GM12878 (cell line): ENCODE results near the gene WRAP73. TPM values are rescaled to one million over a fixed set of nuclear protein-coding genes. Genes with fewer than 3 reads are reported as not detected.
A peak's percentile ranks its signal among the peaks of the same experiment; 100 is the strongest.

ENCODE experiments used
- ATAC-seq: fragments of 200-7000 bp; cut with Tn5 transposase; 3 replicates; pipeline ENCODE4 v1.9.1; 2020; ENCODE audit warnings: mild to moderate bottlenecking, moderate library complexity
- BruUV-seq: library from RNA; stranded (reverse); fragments of 400-500 nt; replicated peaks from 2 replicates; lab custom pipeline; 2021; lab: Mats Ljungman, UMichigan
- CTCF ChIA-PET: fragments of 300-600 bp; sonication (Branson Sonifier 250); formaldehyde crosslinking; extraction: SDS; loops from one replicate; lab custom pipeline; 2021; ENCODE audit warnings: inconsistent platforms; lab: Yijun Ruan, JAX
- POLR2A ChIA-PET: fragments of 350-600 bp; formaldehyde crosslinking; extraction: SDS; loops from one replicate; lab custom pipeline; 2021; ENCODE audit warnings: inconsistent platforms; lab: Charles Lee
- RAD21 ChIA-PET: fragments of 300-600 bp; sonication (Branson Sonifier 250); formaldehyde crosslinking; loops from one replicate; lab custom pipeline; 2023; ENCODE audit warnings: antibody characterized with exemption; ENCODE audit not compliant: unreplicated experiment; lab: Charles Lee
- SMC1A ChIA-PET: fragments of 300-600 bp; sonication (Branson Sonifier 250); formaldehyde crosslinking; loops from one replicate; lab custom pipeline; 2023; ENCODE audit not compliant: unreplicated experiment, uncharacterized antibody; lab: Charles Lee
- DNase-seq: peaks from one replicate; pipeline ENCODE4 v3.0.0-alpha.2; 2011; ENCODE audit warnings: low read depth, low spot score
- FAIRE-seq: peaks from 3 replicates; lab custom pipeline; 2011; peaks lifted over from hg19 to GRCh38; lab: Jason Lieb, UNC
- H2AFZ ChIP-seq: 2 replicates; pipeline ENCODE4 v1.6.0; 2011; ENCODE audit warnings: low read depth, low read length, control low read depth; ENCODE audit not compliant: control insufficient read depth
- H3K27ac ChIP-seq: 2 replicates; pipeline ENCODE4 v1.5.1; 2011; ENCODE audit warnings: control low read depth; ENCODE audit not compliant: control insufficient read depth, insufficient read depth
- H3K27me3 ChIP-seq, 2 experiments: replicated peaks in 1 of 2; 2 replicates each; pipeline versions ENCODE4 v1.6.0 to v1.6.1; 2011; ENCODE audit warnings: low read length in 1 of 2; ENCODE audit not compliant: control insufficient read depth in 2 of 2, insufficient read depth in 2 of 2
- H3K36me3 ChIP-seq, 2 experiments: 2 replicates each; pipeline ENCODE4 v1.5.1; 2011; ENCODE audit warnings: low read length in 1 of 2; ENCODE audit not compliant: control insufficient read depth in 2 of 2, insufficient read depth in 2 of 2
- H3K4me1 ChIP-seq: 2 replicates; pipeline ENCODE4 v1.6.1; 2011; ENCODE audit warnings: mild to moderate bottlenecking, low read length, moderate library complexity, mixed read lengths; ENCODE audit not compliant: control insufficient read depth, insufficient read depth
- H3K4me2 ChIP-seq: 2 replicates; pipeline ENCODE4 v1.6.0; 2011; ENCODE audit warnings: control low read depth; ENCODE audit not compliant: control insufficient read depth, insufficient read depth
- H3K4me3 ChIP-seq: fragments of 200-600 bp; sonication (generic); 2 replicates; pipeline ENCODE4 v1.5.1; 2016
- H3K79me2 ChIP-seq: 2 replicates; pipeline ENCODE4 v1.6.0; 2011; ENCODE audit warnings: low read length; ENCODE audit not compliant: control insufficient read depth, insufficient read depth
- H3K9ac ChIP-seq: 2 replicates; pipeline ENCODE4 v1.8.0; 2011; ENCODE audit warnings: low read length, control low read depth, mixed read lengths; ENCODE audit not compliant: control insufficient read depth, insufficient read depth
- H3K9me3 ChIP-seq: replicated peaks from 3 replicates; pipeline ENCODE4 v1.5.1; 2011; ENCODE audit warnings: mild to moderate bottlenecking, low read length; ENCODE audit not compliant: control insufficient read depth, insufficient read depth
- H4K20me1 ChIP-seq: 2 replicates; pipeline ENCODE4 v1.6.0; 2011; ENCODE audit not compliant: control insufficient read depth, insufficient read depth
- ASH2L ChIP-seq: fragments of 300-600, 200-600 bp; sonication (generic); IDR thresholded peaks from 2 replicates; pipeline ENCODE4 v1.6.1; 2017; ENCODE audit warnings: low read depth, mild to moderate bottlenecking, borderline replicate concordance
- ATF3 ChIP-seq: IDR thresholded peaks from 2 replicates; pipeline ENCODE4 v1.6.1; 2011; ENCODE audit warnings: low read depth, mild to moderate bottlenecking, low read length, moderate library complexity, borderline replicate concordance; ENCODE audit errors: extremely low read depth
- CHD1 ChIP-seq: IDR thresholded peaks from 2 replicates; pipeline ENCODE4 v1.6.1; 2012; ENCODE audit warnings: low read depth, low read length, improper control_type of control experiment
- EED ChIP-seq: sonication (generic); IDR thresholded peaks from 2 replicates; pipeline ENCODE4 v1.6.1; 2016; ENCODE audit warnings: antibody characterized with exemption, low read depth
- POLR2A ChIP-seq: IDR thresholded peaks from 2 replicates; pipeline ENCODE4 v1.6.1; 2011; ENCODE audit warnings: low read depth, mild to moderate bottlenecking, low read length
- RCOR1 ChIP-seq: conservative IDR thresholded peaks from 2 replicates; pipeline ENCODE4 v1.6.1; 2012; ENCODE audit warnings: low read depth, low read length, improper control_type of control experiment
- RELA ChIP-seq: fragments of 450-650 bp; IDR thresholded peaks from 2 replicates; pipeline ENCODE4 v1.8.0; 2014; ENCODE audit warnings: borderline replicate concordance; ENCODE audit not compliant: partially characterized antibody
- SMAD1 ChIP-seq: fragments of 450-650 bp; IDR thresholded peaks from 2 replicates; pipeline ENCODE4 v1.6.1; 2018; ENCODE audit warnings: mild to moderate bottlenecking, low read depth; ENCODE audit not compliant: partially characterized antibody
- ZSCAN29 ChIP-seq: fragments of 450-650 bp; IDR thresholded peaks from 2 replicates; pipeline ENCODE4 v1.6.1; 2017; ENCODE audit warnings: mild to moderate bottlenecking, moderate library complexity
- WGBS: methylation state at CpG from one replicate; pipeline ENCODE4 v1.1.6; 2016; ENCODE audit warnings: low lambda C conversion rate; ENCODE audit not compliant: insufficient replicate concordance, insufficient coverage; ENCODE audit errors: missing lambda C conversion rate; 5-methylcytosine and 5-hydroxymethylcytosine counted together
- in situ Hi-C: fragments of 300-500 bp; cut with MboI; formaldehyde crosslinking; loops from 9 replicates; pipeline ENCODE4 v1.14.3; 2018; ENCODE audit warnings: mixed read lengths
- intact Hi-C: fragments of 100-400 bp; cut with micrococcal nuclease; formaldehyde crosslinking; loops from one replicate; pipeline ENCODE4 v1.14.2; 2022; ENCODE audit not compliant: unreplicated experiment
- polyA plus RNA-seq, 11 experiments: library from polyadenylated mRNA; depleted of rRNA in 4 of 11; unstranded in 6 of 11; stranded (reverse) in 5 of 11; fragments of >200 nt; fragmentation: Nextera tagmentation in 4 of 11; fragmentation: Illumina TruSeq in 1 of 11; extraction: Ambion mirVana in 4 of 11; extraction: Trizol in 1 of 11; gene quantifications; 1 replicate in 1 of 11; 2 replicates in 10 of 11; pipeline versions ENCODE4 v1.2.1 to v1.2.3, GENCODE V29; 2011 to 2016; ENCODE audit warnings: inconsistent platforms in 2 of 11, missing spikeins in 2 of 11, low read depth in 1 of 11
- total RNA-seq, 4 experiments: library from RNA; depleted of rRNA in 3 of 4; stranded (reverse); fragments of >200 nt in 3 of 4; fragmentation: Illumina TruSeq in 1 of 4; extraction: Trizol in 1 of 4; gene quantifications; 2 replicates each; pipeline versions ENCODE4 v1.2.1 to v1.2.3, GENCODE V29; 2013 to 2021
- TF ChIP-seq, protein P1 (sequence below): fragments of 150-350 bp; IDR thresholded peaks from 2 replicates; pipeline ENCODE4 v1.6.1; 2016; ENCODE audit warnings: low read depth, low read length
- TF ChIP-seq, protein P2 (sequence below): IDR thresholded peaks from 2 replicates; pipeline ENCODE4 v1.6.1; 2011; ENCODE audit warnings: borderline replicate concordance, low read depth, mild to moderate bottlenecking, moderate library complexity, low read length; ENCODE audit not compliant: insufficient read depth, poor library complexity, severe bottlenecking
- TF ChIP-seq, protein P3 (sequence below): fragments of 450-650 bp; formaldehyde crosslinking; IDR thresholded peaks from 2 replicates; pipeline ENCODE4 v1.4.0; 2022; ENCODE audit warnings: mild to moderate bottlenecking, moderate library complexity

The WRAP73 gene
- total and polyA plus RNA-seq, 10 of the 15 experiments (the other 5 are each of a cell fraction or from before 2014, with no cell fraction given) = 3.2 to 65.8 (median 48.0) TPM

DNA sequence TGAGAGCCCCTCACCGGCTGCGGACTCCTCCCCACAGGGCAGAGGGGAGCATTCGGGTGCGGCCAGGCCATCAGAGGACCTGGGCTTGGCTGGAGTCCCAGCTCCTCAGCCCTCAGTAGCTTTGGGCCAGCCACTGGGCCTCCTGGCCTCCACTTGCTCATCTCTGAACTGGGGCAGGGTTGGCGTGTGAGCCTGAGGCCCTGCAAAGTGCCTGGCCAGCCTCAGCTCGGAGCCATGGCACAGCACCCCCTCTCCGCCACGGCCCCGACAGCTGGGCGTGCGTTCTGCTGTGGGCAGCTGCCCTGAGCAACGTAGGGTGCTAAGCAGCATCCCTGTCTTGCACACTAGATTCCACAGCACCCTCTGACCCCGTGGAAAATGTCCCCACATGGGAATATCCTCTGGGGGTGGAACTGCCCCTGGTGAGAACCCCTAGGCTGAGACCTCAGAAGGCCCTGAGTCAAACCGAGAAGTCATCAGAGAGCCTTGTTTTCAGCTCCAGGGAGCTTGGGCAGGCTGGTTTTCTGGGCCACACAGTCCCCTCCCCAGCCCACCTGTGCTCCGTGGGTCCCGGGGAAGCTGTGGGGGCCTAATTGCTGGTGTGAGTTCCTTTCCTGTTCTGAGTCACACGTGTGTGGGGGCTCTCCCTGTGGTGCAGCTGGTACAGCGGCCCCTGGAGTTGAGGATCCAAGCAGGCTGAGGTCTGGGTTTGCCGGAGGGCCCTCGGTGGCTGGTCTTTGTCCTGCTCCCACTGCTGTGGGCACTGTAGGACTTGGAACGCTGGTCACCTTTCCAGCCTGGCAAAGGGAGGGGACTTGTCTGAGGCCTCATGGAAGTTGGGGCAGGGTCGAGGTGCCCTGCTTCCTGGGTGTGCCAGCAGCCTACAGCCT lies 26.9 kb upstream of the WRAP73 start:
- WGBS = under 1% methylated on average over 20 of the region's 22 CpGs
- CTCF ChIA-PET = interaction anchor here (1.1 to 3.8 kb wide), 10 partner anchors 11 to 117 kb away, joined by 3 to 63 read pairs (median 6); partner anchors contain the start of genes TP73 and WRAP73
- Histone ChIP-seq H3K9me3 (no peaks in the 10 kb centered on the region), H4K20me1 (no peaks in the 10 kb centered on the region; the same call in 1 of the 2 replicates), H3K9ac (peak overlapping the region; percentile 49; the same call in 1 of the 2 replicates), H3K36me3 (peaks cover 0 to 11% of the 10 kb centered on the region in 2 experiments; a peak in 3 of 4 replicates), H3K4me2 (peak overlapping the region; percentile 92), H3K79me2 (peaks cover 73% of the 10 kb centered on the region), H2AFZ (no peak overlapping the region), H3K27ac (peak overlapping the region; percentile 89), H3K4me3 (peak overlapping the region; percentile 40; the same call in 1 of the 2 replicates), H3K27me3 (no peaks in the 10 kb centered on the region), H3K4me1 (peaks cover 77% of the 10 kb centered on the region)
- FAIRE-seq = peak; percentile 87
- in situ Hi-C loops = no loop called here
- BruUV-seq = no TSS peak
- peak; percentile 93 for DNase-seq
- RAD21 ChIA-PET = interaction anchor here (0.6 to 3.8 kb wide), 13 partner anchors 11 to 1091 kb away, joined by 3 to 80 read pairs (median 5); partner anchors contain the start of genes TP73 and WRAP73
- POLR2A ChIA-PET = interaction anchor here (1.1 to 3.9 kb wide), 4 partner anchors 11 to 28 kb away, joined by 3 to 71 read pairs (median 39); partner anchors contain the start of genes TP73 and WRAP73
- ATAC-seq = peak; percentile 67
- intact Hi-C loops = loop anchor here (1.0 kb wide), 2 partner anchors 10 to 21 kb away; no protein-coding TSS in a partner anchor
- SMC1A ChIA-PET = interaction anchor here (0.9 to 3.2 kb wide), 6 partner anchors 11 to 55 kb away, joined by 3 to 54 read pairs (median 6); partner anchors contain the start of genes TP73 and WRAP73
- TF ChIP-seq CHD1 = 0 out of 2 replicates have a peak, but pooled peaks have one; percentile 76
- TF ChIP-seq ASH2L = no peak
- TF ChIP-seq, protein P1, sequence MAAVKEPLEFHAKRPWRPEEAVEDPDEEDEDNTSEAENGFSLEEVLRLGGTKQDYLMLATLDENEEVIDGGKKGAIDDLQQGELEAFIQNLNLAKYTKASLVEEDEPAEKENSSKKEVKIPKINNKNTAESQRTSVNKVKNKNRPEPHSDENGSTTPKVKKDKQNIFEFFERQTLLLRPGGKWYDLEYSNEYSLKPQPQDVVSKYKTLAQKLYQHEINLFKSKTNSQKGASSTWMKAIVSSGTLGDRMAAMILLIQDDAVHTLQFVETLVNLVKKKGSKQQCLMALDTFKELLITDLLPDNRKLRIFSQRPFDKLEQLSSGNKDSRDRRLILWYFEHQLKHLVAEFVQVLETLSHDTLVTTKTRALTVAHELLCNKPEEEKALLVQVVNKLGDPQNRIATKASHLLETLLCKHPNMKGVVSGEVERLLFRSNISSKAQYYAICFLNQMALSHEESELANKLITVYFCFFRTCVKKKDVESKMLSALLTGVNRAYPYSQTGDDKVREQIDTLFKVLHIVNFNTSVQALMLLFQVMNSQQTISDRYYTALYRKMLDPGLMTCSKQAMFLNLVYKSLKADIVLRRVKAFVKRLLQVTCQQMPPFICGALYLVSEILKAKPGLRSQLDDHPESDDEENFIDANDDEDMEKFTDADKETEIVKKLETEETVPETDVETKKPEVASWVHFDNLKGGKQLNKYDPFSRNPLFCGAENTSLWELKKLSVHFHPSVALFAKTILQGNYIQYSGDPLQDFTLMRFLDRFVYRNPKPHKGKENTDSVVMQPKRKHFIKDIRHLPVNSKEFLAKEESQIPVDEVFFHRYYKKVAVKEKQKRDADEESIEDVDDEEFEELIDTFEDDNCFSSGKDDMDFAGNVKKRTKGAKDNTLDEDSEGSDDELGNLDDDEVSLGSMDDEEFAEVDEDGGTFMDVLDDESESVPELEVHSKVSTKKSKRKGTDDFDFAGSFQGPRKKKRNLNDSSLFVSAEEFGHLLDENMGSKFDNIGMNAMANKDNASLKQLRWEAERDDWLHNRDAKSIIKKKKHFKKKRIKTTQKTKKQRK = no peak
- TF ChIP-seq RCOR1 = 0 out of 2 replicates have a peak, but pooled peaks have one; percentile 53
- TF ChIP-seq RELA = peak; percentile 92
- TF ChIP-seq EED = peak; percentile 99
- TF ChIP-seq, protein P2, sequence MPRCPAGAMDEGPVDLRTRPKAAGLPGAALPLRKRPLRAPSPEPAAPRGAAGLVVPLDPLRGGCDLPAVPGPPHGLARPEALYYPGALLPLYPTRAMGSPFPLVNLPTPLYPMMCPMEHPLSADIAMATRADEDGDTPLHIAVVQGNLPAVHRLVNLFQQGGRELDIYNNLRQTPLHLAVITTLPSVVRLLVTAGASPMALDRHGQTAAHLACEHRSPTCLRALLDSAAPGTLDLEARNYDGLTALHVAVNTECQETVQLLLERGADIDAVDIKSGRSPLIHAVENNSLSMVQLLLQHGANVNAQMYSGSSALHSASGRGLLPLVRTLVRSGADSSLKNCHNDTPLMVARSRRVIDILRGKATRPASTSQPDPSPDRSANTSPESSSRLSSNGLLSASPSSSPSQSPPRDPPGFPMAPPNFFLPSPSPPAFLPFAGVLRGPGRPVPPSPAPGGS = peak; percentile 100
- TF ChIP-seq ZSCAN29 = peak; percentile 23; the same call in 1 of the 2 replicates
- TF ChIP-seq POLR2A = no peak; the same call in none of the 2 replicates
- TF ChIP-seq, protein P3, sequence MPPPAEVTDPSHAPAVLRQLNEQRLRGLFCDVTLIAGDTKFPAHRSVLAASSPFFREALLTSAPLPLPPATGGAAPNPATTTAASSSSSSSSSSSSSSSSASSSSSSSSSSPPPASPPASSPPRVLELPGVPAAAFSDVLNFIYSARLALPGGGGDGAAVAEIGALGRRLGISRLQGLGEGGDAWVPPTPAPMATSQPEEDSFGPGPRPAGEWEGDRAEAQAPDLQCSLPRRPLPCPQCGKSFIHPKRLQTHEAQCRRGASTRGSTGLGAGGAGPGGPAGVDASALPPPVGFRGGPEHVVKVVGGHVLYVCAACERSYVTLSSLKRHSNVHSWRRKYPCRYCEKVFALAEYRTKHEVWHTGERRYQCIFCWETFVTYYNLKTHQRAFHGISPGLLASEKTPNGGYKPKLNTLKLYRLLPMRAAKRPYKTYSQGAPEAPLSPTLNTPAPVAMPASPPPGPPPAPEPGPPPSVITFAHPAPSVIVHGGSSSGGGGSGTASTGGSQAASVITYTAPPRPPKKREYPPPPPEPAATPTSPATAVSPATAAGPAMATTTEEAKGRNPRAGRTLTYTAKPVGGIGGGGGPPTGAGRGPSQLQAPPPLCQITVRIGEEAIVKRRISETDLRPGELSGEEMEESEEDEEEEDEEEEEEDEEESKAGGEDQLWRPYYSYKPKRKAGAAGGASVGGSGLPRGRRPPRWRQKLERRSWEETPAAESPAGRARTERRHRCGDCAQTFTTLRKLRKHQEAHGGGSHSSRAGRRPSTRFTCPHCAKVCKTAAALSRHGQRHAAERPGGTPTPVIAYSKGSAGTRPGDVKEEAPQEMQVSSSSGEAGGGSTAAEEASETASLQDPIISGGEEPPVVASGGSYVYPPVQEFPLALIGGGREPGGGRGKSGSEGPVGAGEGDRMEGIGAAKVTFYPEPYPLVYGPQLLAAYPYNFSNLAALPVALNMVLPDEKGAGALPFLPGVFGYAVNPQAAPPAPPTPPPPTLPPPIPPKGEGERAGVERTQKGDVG (CRISPR knock-in tag) = no peak
- peak; percentile 44 for TF ChIP-seq SMAD1
- TF ChIP-seq ATF3 = no peak
